NCI-H2107 treated with DMSO at 0.1 percent for 48 hours (cell line): Measurements from ENCODE around the gene ZC2HC1B.
"Not testable (repeated sequence)": the region's sequence is repeated elsewhere in the genome, so short reads cannot be mapped to it uniquely, and the experiment has no call there.

Experiments
- DNase-seq: peaks from one replicate; lab custom pipeline; 2025; ENCODE audit not compliant: unreplicated experiment; lab: John Stamatoyannopoulos, UW

The ZC2HC1B gene, protein sequence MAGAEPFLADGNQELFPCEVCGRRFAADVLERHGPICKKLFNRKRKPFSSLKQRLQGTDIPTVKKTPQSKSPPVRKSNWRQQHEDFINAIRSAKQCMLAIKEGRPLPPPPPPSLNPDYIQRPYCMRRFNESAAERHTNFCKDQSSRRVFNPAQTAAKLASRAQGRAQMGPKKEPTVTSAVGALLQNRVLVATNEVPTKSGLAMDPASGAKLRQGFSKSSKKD

GRCh38 chr6:143864234-143864633 is at the start of gene ZC2HC1B:
TSS of gene ZC2HC1B (plus strand) at chr6:143864474. CDS start at chr6:143864540, 66 bp downstream.
- DNase-seq, result no peak

GRCh38 chr6:143817621-143818020 is 46.7 kb upstream of the ZC2HC1B start:
- DNase-seq, result no peak

GRCh38 chr6:143821359-143821758 is 42.9 kb upstream of the ZC2HC1B start:
- no peak for DNase-seq

GRCh38 chr6:143822584-143823024 is 41.7 kb upstream of the ZC2HC1B start:
- no peak for DNase-seq

GRCh38 chr6:143823548-143823947 is 40.7 kb upstream of the ZC2HC1B start:
- DNase-seq, result no peak

DNA sequence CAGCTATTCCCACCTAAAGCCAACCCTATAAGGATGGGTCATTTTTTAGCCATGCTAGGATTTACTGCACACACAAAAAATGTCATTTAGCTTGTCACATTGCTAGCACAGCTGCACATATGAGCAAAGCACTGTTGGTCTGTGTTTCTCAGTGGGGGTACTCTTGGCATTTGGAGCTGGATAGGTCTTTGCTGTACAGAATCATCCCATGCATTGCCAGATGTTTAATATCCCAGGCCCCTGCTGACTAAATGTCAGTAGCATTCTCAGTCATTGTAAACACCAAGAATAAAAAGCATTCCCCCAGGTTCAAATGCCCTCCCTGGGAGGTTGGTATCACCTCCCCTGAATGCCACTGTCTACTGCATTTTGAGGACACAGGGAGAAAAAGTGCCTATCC is 35.7 kb upstream of the ZC2HC1B start:
- DNase-seq, result no peak

GRCh38 chr6:143836150-143836549 is 28.1 kb upstream of the ZC2HC1B start:
- DNase-seq, result no peak

DNA sequence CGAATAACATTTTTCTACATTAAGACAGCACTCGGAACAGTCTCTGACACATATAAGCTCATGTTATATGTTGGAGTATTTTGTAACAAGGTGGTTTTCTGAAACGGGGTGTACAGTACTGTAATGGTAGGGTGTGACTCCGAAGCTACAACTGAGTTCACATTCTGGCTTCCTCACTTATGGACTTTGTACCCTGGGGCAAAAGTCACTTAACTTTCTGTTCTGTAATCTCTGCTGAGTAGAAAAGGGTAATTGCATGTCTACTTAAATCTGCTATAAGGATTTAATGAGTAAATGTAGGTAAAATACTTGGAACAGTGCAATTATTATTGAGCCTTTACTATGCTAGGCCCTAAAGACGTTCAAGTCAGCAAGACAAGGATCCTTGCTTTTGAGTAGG is 25.9 kb upstream of the ZC2HC1B start:
- no peak for DNase-seq

DNA sequence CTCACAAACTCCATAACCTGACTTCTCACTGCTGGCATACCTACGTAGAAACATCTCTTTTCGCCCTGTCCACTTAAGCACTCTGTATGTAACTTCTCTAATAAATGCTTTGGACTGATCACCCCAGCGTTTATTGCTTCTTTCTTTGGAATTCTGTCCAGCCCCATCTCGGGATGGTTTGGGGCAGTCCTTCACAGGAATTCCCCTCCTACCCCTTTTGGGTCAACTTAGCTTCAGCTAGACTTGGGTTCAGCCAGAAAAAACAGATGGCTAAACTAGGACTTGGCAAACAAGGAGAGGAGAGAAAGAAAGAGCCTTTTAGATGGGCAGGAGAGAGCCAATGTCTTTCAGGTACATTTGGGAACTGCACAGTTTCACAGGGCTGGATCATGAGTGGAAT is 25.1 kb upstream of the ZC2HC1B start:
- DNase-seq, result no peak

DNA sequence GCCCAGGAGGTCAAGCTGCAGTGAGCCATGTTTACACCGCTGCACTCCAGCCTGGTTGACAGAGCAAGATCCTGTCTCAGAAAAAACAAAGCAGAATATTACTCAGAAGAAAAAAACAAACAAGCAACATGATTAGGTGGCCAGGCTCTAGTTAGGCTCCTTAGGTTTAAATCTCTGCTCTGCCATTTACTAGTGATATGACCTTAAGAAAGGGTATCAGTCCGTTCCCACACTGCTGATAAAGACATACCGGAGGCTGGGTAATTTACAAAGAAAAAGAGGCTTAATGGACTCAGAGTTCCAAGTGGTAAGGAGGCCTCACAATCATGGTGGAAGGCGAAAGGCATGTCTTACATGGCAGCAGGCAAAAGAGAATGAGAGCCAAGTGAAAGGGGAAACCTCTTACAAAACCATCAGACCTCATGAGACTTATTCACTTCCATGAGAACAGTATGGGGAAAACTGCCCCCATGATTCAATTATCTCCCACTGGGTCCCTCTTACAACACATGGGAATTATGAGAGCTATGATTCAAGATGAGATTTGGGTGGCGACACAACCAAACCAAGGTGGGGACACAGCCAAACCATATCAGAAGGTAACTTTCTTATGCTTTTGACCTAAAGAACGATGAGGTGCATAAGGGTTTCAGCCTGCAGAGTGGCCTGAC is 23.5 kb upstream of the ZC2HC1B start:
- no peak for DNase-seq

- no peak for DNase-seq
These were observed 21.8 kb upstream of the ZC2HC1B start for GRCh38 chr6:143842461-143842901.

DNA sequence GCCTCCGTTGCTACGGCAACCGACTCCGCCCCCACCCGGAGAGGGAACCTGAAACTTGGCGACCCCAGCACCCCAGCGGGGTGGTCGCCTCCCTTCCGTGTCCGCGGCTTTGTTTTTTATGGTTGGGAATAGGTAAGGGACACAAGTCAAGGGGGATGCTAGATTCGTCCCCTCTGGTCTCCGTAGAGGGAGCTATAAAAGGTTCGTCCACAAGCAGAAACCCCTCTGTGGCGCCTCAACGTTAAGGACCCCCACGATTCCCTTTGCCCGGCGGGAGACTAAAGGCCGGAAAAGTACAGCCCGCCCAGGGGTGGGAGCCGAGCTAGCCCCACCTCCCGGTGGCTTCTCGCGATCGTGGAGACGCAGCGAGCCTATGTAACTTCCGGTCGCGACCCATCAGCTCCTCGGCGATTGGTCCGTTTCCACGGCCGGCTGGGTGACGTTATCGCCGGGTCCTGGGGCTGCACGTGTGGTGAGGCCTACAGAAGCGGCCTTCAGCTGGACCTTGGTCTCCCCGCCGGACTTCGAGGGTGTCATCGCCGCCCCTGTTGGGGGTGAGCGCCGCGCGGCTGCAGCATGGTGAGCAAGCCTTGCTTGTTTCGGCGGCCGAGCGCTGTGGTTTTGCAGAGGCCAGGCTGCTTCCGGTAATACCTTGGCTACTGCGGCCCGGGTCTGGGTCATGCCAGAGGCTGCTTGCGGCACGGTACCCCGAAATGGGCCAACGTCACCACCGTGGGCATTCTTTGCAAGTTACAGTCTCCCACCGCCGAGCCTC is 21.2 kb upstream of the ZC2HC1B start, which contains the start of gene LTV1:
TSS of gene LTV1 (plus strand) at position 437 of the 775 bp plus-strand sequence. CDS start at position 577, 140 bp downstream.
- peak; percentile 80 for DNase-seq

GRCh38 chr6:143843677-143843999 is 20.6 kb upstream of the ZC2HC1B start:
- DNase-seq, result no peak

DNA sequence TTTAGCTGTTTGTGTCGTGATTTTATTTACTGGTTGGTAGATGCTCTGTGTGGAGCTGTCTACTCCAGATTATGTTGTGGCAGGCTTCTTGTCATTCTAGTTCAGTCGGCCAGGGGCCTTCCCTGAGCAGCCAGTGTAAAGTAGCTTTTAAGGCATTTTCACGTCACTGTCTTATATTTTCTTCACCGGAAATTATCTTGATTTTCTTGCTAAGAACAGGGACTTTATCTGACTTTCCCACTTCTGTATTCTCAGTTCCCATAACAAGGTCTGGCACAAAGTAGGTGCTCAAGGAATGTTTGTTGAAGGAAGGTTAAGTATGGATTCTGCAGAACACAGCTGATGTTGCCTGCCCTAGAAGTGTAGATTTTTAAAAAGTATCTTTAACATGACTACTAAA is 20.3 kb upstream of the ZC2HC1B start:
- no peak for DNase-seq

DNA sequence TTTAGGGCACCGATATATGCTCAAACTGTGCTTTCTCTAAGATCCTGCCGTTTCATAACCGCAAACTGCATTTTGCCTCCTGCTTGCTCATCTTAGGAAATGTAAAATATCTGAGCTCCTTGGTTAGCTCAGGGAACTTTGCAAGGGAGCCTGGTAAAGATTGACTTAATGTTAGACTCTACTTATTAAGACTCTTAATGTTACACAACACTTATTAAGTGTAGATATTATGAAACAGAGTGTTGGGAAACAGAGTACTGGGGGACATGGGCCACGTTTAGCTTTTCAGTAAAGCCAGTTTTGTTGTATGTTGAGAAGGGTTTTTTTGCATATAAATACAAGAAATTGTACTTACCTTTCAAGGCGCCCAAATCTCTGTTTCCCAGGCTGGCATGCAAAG is 19.2 kb upstream of the ZC2HC1B start:
- no peak for DNase-seq

- DNase-seq, result not testable (repeated sequence)
These were observed 12.6 kb upstream of the ZC2HC1B start for GRCh38 chr6:143851706-143852105.

DNA sequence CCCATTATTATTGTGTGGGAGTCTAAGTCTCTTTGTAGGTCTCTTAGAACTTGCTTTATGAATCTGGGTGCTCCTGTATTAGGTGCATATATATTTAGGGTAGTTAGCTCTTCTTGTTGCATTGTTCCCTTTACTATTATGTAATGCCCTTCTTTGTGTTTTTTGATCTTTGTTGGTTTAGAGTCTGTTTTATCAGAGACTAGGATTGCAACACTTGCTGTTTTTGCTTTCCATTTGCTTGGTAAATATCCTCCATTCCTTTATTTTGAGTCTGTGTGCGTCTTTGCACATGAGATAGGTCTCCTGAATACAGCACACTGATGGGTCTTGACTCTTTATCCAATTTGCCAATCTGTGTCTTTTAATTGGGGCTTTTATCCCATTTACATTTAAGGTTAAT is 9.2 kb upstream of the ZC2HC1B start:
- not testable (repeated sequence) for DNase-seq

GRCh38 chr6:143856762-143857161 is 7.5 kb upstream of the ZC2HC1B start:
- DNase-seq, result not testable (repeated sequence)

DNA sequence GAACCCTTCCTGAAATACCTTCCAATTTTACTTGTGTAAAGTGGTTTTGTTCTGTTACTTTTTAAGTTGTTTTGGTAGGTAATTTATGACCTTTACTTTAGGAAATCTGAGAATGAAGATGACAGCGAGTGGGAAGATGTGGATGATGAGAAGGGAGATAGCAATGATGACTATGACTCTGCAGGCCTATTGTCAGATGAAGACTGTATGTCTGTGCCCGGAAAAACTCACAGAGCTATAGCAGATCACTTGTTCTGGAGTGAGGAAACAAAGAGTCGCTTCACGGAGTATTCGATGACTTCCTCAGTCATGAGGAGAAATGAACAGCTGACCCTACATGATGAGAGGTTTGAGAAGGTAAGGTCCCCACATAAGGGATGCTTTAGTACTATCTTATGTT is 6.6 kb upstream of the ZC2HC1B start:
- DNase-seq, result no peak

GRCh38 chr6:143859891-143860660 is 4.2 kb upstream of the ZC2HC1B start:
- DNase-seq, result no peak

DNA sequence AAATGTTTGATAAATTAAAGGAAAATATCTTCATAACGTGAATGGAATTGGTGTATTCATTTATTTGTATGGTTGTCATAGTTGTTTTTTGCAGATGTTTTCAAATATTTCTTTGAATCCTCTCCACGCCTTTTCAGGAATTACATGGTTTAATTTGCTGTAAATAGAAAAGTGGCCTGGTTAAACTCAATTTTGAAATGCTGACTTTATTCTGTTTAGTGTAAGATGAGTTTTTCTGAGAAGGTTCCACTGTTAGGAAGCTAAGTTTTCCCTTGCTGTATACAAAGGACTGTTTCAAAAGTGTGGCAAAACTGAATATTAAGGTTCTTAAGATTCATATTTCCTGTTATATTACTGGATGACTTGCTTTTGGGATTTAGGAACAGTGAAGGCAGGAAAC is 503 bp upstream of the ZC2HC1B start:
- no peak for DNase-seq
